ENCODE data around the gene FCHSD2.

FCHSD2 gene

GRCh38 chr11:73162196-73162740 is 20.1 kb upstream of the FCHSD2 start:
- Mint-ChIP-seq H3K9me3 (no peaks in the 10 kb centered on the region), H3K36me3 (ENCODE audit: low read depth) (no peaks in the 10 kb centered on the region), H3K4me1 (ENCODE audit: low read depth) (peaks cover 2% of the 10 kb centered on the region), H3K4me3 (no peak overlapping the region), H3K27me3 (no peaks in the 10 kb centered on the region), H3K27ac (no peak overlapping the region)
- DNase-seq = no peak

- Mint-ChIP-seq H3K4me1 (ENCODE audit: low read depth) (peaks cover 16% of the 10 kb centered on the region), H3K9me3 (no peaks in the 10 kb centered on the region), H3K27me3 (no peaks in the 10 kb centered on the region), H3K36me3 (ENCODE audit: low read depth) (no peaks in the 10 kb centered on the region), H3K27ac (no peak overlapping the region), H3K4me3 (no peak overlapping the region)
- DNase-seq = peak; percentile 18
Measured at GRCh38 chr11:73160005-73160760, 18.1 kb upstream of the FCHSD2 start.

GRCh38 chr11:73159297-73159696 is 17.2 kb upstream of the FCHSD2 start:
- no peak for DNase-seq
- Mint-ChIP-seq H3K36me3 (ENCODE audit: low read depth) (no peaks in the 10 kb centered on the region), H3K4me3 (no peak overlapping the region), H3K27me3 (no peaks in the 10 kb centered on the region), H3K9me3 (no peaks in the 10 kb centered on the region), H3K27ac (no peak overlapping the region), H3K4me1 (ENCODE audit: low read depth) (peaks cover 25% of the 10 kb centered on the region)

- Mint-ChIP-seq H3K27me3 (no peaks in the 10 kb centered on the region), H3K27ac (no peak overlapping the region), H3K4me1 (ENCODE audit: low read depth) (peaks cover 33% of the 10 kb centered on the region), H3K4me3 (no peak overlapping the region), H3K36me3 (ENCODE audit: low read depth) (no peaks in the 10 kb centered on the region), H3K9me3 (no peaks in the 10 kb centered on the region)
- DNase-seq = no peak
Measured at GRCh38 chr11:73158356-73159051, 16.4 kb upstream of the FCHSD2 start.

- Mint-ChIP-seq H3K36me3 (ENCODE audit: low read depth) (no peaks in the 10 kb centered on the region), H3K9me3 (no peaks in the 10 kb centered on the region), H3K4me3 (no peak overlapping the region), H3K4me1 (ENCODE audit: low read depth) (peaks cover 45% of the 10 kb centered on the region), H3K27ac (peak overlapping the region; percentile 10), H3K27me3 (no peaks in the 10 kb centered on the region)
- no peak for DNase-seq
Measured at GRCh38 chr11:73157101-73158010, 15.2 kb upstream of the FCHSD2 start.

- no peak for DNase-seq
- no peaks in the 10 kb centered on the region for H3K27me3 Mint-ChIP-seq
- no peak overlapping the region for H3K27ac Mint-ChIP-seq
- H3K36me3 Mint-ChIP-seq (ENCODE audit: low read depth) = no peaks in the 10 kb centered on the region
- no peaks in the 10 kb centered on the region for H3K9me3 Mint-ChIP-seq
- peaks cover 47% of the 10 kb centered on the region for H3K4me1 Mint-ChIP-seq (ENCODE audit: low read depth)
- no peak overlapping the region for H3K4me3 Mint-ChIP-seq
Measured at GRCh38 chr11:73156686-73157085, 14.6 kb upstream of the FCHSD2 start.

- H3K27ac Mint-ChIP-seq = no peak overlapping the region
- H3K4me3 Mint-ChIP-seq = no peak overlapping the region
- H3K9me3 Mint-ChIP-seq = no peaks in the 10 kb centered on the region
- peaks cover 47% of the 10 kb centered on the region for H3K4me1 Mint-ChIP-seq (ENCODE audit: low read depth)
- no peak for DNase-seq
- no peaks in the 10 kb centered on the region for H3K36me3 Mint-ChIP-seq (ENCODE audit: low read depth)
- no peaks in the 10 kb centered on the region for H3K27me3 Mint-ChIP-seq
Measured at GRCh38 chr11:73156114-73156513, 14.0 kb upstream of the FCHSD2 start.

- no peak overlapping the region for H3K27ac Mint-ChIP-seq
- no peaks in the 10 kb centered on the region for H3K9me3 Mint-ChIP-seq
- no peaks in the 10 kb centered on the region for H3K27me3 Mint-ChIP-seq
- H3K4me3 Mint-ChIP-seq = no peak overlapping the region
- peak; percentile 9 for DNase-seq
- no peaks in the 10 kb centered on the region for H3K36me3 Mint-ChIP-seq (ENCODE audit: low read depth)
- peaks cover 49% of the 10 kb centered on the region for H3K4me1 Mint-ChIP-seq (ENCODE audit: low read depth)
Measured at GRCh38 chr11:73155102-73155501, 13.0 kb upstream of the FCHSD2 start.

GRCh38 chr11:73154178-73154577 is 12.1 kb upstream of the FCHSD2 start:
- no peaks in the 10 kb centered on the region for H3K36me3 Mint-ChIP-seq (ENCODE audit: low read depth)
- H3K27ac Mint-ChIP-seq = peak overlapping the region; percentile 69
- no peaks in the 10 kb centered on the region for H3K9me3 Mint-ChIP-seq
- no peaks in the 10 kb centered on the region for H3K27me3 Mint-ChIP-seq
- peak; percentile 45 for DNase-seq
- no peak overlapping the region for H3K4me3 Mint-ChIP-seq
- peaks cover 49% of the 10 kb centered on the region for H3K4me1 Mint-ChIP-seq (ENCODE audit: low read depth)

- Mint-ChIP-seq H3K27me3 (no peaks in the 10 kb centered on the region), H3K4me3 (no peak overlapping the region), H3K4me1 (ENCODE audit: low read depth) (peaks cover 52% of the 10 kb centered on the region)
Measured at GRCh38 chr11:73152861-73153483, 10.9 kb upstream of the FCHSD2 start.

GRCh38 chr11:73152086-73152853 is 10.2 kb upstream of the FCHSD2 start:
- no peak overlapping the region for H3K27ac Mint-ChIP-seq
- H3K4me3 Mint-ChIP-seq = no peak overlapping the region
- peaks cover 56% of the 10 kb centered on the region for H3K4me1 Mint-ChIP-seq (ENCODE audit: low read depth)

More at GRCh38 chr11:73152861-73153483, 10.9 kb upstream of the FCHSD2 start:
- peak; percentile 58 for DNase-seq
- Mint-ChIP-seq H3K36me3 (ENCODE audit: low read depth) (no peaks in the 10 kb centered on the region), H3K27ac (peak overlapping the region; percentile 53), H3K9me3 (no peaks in the 10 kb centered on the region)

GRCh38 chr11:73151416-73151815 is 9.3 kb upstream of the FCHSD2 start:
- Mint-ChIP-seq H3K4me1 (ENCODE audit: low read depth) (peaks cover 55% of the 10 kb centered on the region), H3K9me3 (no peaks in the 10 kb centered on the region), H3K27ac (no peak overlapping the region), H3K36me3 (ENCODE audit: low read depth) (no peaks in the 10 kb centered on the region), H3K27me3 (no peaks in the 10 kb centered on the region), H3K4me3 (no peak overlapping the region)
- DNase-seq = no peak

More at GRCh38 chr11:73152086-73152853, 10.2 kb upstream of the FCHSD2 start:
- no peaks in the 10 kb centered on the region for H3K27me3 Mint-ChIP-seq
- H3K9me3 Mint-ChIP-seq = no peaks in the 10 kb centered on the region
- H3K36me3 Mint-ChIP-seq (ENCODE audit: low read depth) = no peaks in the 10 kb centered on the region
- DNase-seq = peak; percentile 31

GRCh38 chr11:73149105-73149504 is 7.0 kb upstream of the FCHSD2 start:
- H3K27ac Mint-ChIP-seq = no peak overlapping the region

More at GRCh38 chr11:73149105-73149504, 7.0 kb upstream of the FCHSD2 start:
- no peaks in the 10 kb centered on the region for H3K9me3 Mint-ChIP-seq
- no peaks in the 10 kb centered on the region for H3K36me3 Mint-ChIP-seq (ENCODE audit: low read depth)
- DNase-seq = no peak
- peaks cover 35% of the 10 kb centered on the region for H3K4me1 Mint-ChIP-seq (ENCODE audit: low read depth)
- no peak overlapping the region for H3K4me3 Mint-ChIP-seq
- H3K27me3 Mint-ChIP-seq = no peaks in the 10 kb centered on the region
